ENCODE data around the gene TMEM108. TPM values are rescaled to one million over a fixed set of nuclear protein-coding genes. Genes with fewer than 3 reads are reported as not detected.

Gene TMEM108
- total and polyA plus RNA-seq, 2 of the 4 experiments (the other 2 are of a cell fraction): 0.18 to 2.2 TPM

DNA sequence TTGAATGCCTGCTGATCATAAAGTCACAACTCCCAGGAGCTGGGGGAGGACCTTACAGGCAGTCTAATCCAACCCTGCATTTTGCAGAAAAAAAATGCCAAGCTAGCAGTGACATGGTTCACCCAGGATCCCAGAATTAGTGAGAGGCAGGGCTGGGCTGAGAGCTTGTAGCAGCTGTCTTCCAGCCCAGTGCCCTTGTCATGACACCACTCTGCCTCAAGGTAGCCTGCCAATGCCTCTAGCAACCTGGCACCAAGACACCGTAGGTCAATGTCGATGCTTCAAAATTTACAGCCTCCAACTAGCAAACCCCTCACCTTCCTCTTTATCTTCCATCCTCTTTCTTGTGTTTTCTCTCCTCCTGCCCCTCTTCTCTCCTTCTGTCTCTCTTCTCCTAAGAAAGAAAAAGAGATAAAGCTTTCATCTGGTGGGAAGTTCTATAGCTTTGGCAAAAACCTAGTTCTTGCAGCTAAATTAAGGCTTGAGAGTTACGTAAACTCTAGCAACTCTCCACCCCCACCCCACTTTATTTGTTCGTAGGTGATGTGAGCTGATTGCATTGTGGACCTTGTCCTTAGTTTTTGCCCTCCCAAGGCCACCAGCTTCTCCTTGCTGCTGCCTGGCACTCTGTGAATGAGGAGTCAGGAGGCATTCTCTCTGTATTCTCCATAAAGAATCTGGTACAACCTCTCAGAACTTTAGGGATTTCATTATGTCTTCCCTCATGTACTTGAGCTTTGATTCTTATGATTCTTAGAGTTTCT is 343.3 kb downstream of the TMEM108 start:
- CTCF ChIA-PET: interaction anchor here (0.9 to 2.1 kb wide), 5 partner anchors 16 to 655 kb away, joined by 3 to 6 read pairs (median 5); no protein-coding TSS in a partner anchor
- WGBS, 2 experiments (ENCODE audit: extremely low coverage in 2 of 2, insufficient read length in 1 of 2): 57% methylated on average over 2 of the region's 4 CpGs; no CpG with 5 or more reads in 1 of the 2 experiments
- no peak overlapping the region for H2BK20ac ChIP-seq (ENCODE audit: low read depth, low read length)
- H3K23ac ChIP-seq (ENCODE audit: low read depth, low read length): no peak overlapping the region
- no peak for DNase-seq
- H3K36me3 ChIP-seq (ENCODE audit: control insufficient read depth, insufficient read depth, low read length): no peaks in the 10 kb centered on the region
- H4K91ac ChIP-seq (ENCODE audit: insufficient read depth, low read depth, low read length): no peak overlapping the region
- H3K4me3 ChIP-seq (ENCODE audit: insufficient read depth, low read depth, low read length): no peak overlapping the region
- H2AK5ac ChIP-seq (ENCODE audit: low read depth, low read length): no peak overlapping the region
- no peak overlapping the region for H4K8ac ChIP-seq (ENCODE audit: low read depth in 2 of 2, low read length in 2 of 2)
- 0 out of 2 replicates have a peak overlapping the region, but pooled peaks have one; percentile 7 for H3K14ac ChIP-seq (replicated peaks; ENCODE audit: low read depth, low read length)
- no peak overlapping the region for H3K9ac ChIP-seq (ENCODE audit: low read depth, low read length)
- no peaks in the 10 kb centered on the region for H3K27me3 ChIP-seq (ENCODE audit: control insufficient read depth, insufficient read depth, low read length)
- POLR2A ChIA-PET (ENCODE audit: unreplicated experiment): no interaction called here
- no peaks in the 10 kb centered on the region for H4K20me1 ChIP-seq (ENCODE audit: insufficient read depth, low read length)
- H3K79me1 ChIP-seq (ENCODE audit: low read depth in 1 of 2, low read length in 2 of 2): peaks cover 0 to 3% of the 10 kb centered on the region in 2 experiments; a peak in 1 of 4 replicates
- no peaks in the 10 kb centered on the region for H3K9me3 ChIP-seq (ENCODE audit: control insufficient read depth, insufficient read depth, low read length)
- no peak overlapping the region for H2AFZ ChIP-seq (replicated peaks; ENCODE audit: low read length, poor library complexity)
- H3K9me1 ChIP-seq (ENCODE audit: insufficient read depth, low read length): no peaks in the 10 kb centered on the region
- no peak overlapping the region for H3K18ac ChIP-seq (ENCODE audit: low read depth, low read length)
- no peak overlapping the region for H3K27ac ChIP-seq (ENCODE audit: insufficient read depth, low read length)
- H3K56ac ChIP-seq (ENCODE audit: extremely low read depth, insufficient read depth, low read length): no peak overlapping the region
- H4K5ac ChIP-seq (ENCODE audit: low read depth, low read length): no peak overlapping the region
- intact Hi-C loops (cut with micrococcal nuclease) (no loop called here), dilution Hi-C loops (cut with HindIII; ENCODE audit: low sequenced_read_pairs, unreplicated experiment) (no loop called here), in situ Hi-C loops (cut with MboI; ENCODE audit: low sequenced_read_pairs) (no loop called here)
- H3K4ac ChIP-seq (ENCODE audit: low read depth, low read length): no peak overlapping the region
- no peak overlapping the region for H2BK120ac ChIP-seq (ENCODE audit: low read depth, low read length)
- H2AK9ac ChIP-seq (replicated peaks; ENCODE audit: low read depth, low read length, poor library complexity): no peak overlapping the region
- H3K4me2 ChIP-seq (ENCODE audit: low read depth, low read length): no peak overlapping the region
- no TSS peak for BruUV-seq (replicated peaks)
- ATAC-seq (ENCODE audit: low read depth): no peak
- H3K4me1 ChIP-seq (ENCODE audit: control insufficient read depth, insufficient read depth, low read length): 0 out of 2 replicates have a peak, but pooled peaks cover 2% of the 10 kb centered on the region
- H2BK5ac ChIP-seq (ENCODE audit: low read depth, low read length, poor library complexity, severe bottlenecking): no peak overlapping the region
- no peak overlapping the region for H2BK15ac ChIP-seq (ENCODE audit: low read depth, low read length)
- TF ChIP-seq POLR2A (IDR thresholded peaks at IDR 0.05; ENCODE audit: low read depth, low read length): no peak
- TF ChIP-seq CEBPB (IDR thresholded peaks at IDR 0.05; ENCODE audit: low read depth, low read length): no peak
- no peak for TF ChIP-seq BHLHE40 (IDR thresholded peaks at IDR 0.05; ENCODE audit: low read depth, low read length)
- TF ChIP-seq RAD21 (IDR thresholded peaks at IDR 0.05; ENCODE audit: low read length): no peak
- TF ChIP-seq, protein P1, sequence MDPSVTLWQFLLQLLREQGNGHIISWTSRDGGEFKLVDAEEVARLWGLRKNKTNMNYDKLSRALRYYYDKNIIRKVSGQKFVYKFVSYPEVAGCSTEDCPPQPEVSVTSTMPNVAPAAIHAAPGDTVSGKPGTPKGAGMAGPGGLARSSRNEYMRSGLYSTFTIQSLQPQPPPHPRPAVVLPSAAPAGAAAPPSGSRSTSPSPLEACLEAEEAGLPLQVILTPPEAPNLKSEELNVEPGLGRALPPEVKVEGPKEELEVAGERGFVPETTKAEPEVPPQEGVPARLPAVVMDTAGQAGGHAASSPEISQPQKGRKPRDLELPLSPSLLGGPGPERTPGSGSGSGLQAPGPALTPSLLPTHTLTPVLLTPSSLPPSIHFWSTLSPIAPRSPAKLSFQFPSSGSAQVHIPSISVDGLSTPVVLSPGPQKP (IDR thresholded peaks at IDR 0.05; ENCODE audit: borderline replicate concordance, low read depth, low read length): no peak
- TF ChIP-seq CHD1 (IDR thresholded peaks at IDR 0.05; ENCODE audit: low read depth, low read length): no peak
- no peak for TF ChIP-seq MXI1 (IDR thresholded peaks at IDR 0.05; ENCODE audit: borderline replicate concordance, low read depth, low read length)
- TF ChIP-seq, protein P2, sequence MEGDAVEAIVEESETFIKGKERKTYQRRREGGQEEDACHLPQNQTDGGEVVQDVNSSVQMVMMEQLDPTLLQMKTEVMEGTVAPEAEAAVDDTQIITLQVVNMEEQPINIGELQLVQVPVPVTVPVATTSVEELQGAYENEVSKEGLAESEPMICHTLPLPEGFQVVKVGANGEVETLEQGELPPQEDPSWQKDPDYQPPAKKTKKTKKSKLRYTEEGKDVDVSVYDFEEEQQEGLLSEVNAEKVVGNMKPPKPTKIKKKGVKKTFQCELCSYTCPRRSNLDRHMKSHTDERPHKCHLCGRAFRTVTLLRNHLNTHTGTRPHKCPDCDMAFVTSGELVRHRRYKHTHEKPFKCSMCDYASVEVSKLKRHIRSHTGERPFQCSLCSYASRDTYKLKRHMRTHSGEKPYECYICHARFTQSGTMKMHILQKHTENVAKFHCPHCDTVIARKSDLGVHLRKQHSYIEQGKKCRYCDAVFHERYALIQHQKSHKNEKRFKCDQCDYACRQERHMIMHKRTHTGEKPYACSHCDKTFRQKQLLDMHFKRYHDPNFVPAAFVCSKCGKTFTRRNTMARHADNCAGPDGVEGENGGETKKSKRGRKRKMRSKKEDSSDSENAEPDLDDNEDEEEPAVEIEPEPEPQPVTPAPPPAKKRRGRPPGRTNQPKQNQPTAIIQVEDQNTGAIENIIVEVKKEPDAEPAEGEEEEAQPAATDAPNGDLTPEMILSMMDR (conservative IDR thresholded peaks at IDR 0.05; ENCODE audit: low read depth, low read length): no peak
- no peak for TF ChIP-seq FOS (IDR thresholded peaks at IDR 0.05; ENCODE audit: low read depth, low read length)
- no peak for TF ChIP-seq MAFK (IDR thresholded peaks at IDR 0.05; ENCODE audit: low read depth, low read length)
- TF ChIP-seq, protein P3, sequence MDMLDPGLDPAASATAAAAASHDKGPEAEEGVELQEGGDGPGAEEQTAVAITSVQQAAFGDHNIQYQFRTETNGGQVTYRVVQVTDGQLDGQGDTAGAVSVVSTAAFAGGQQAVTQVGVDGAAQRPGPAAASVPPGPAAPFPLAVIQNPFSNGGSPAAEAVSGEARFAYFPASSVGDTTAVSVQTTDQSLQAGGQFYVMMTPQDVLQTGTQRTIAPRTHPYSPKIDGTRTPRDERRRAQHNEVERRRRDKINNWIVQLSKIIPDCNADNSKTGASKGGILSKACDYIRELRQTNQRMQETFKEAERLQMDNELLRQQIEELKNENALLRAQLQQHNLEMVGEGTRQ (IDR thresholded peaks at IDR 0.05; ENCODE audit: low read depth, low read length): no peak
- no peak for TF ChIP-seq RCOR1 (IDR thresholded peaks at IDR 0.05; ENCODE audit: insufficient replicate concordance, low read length)
- no peak for TF ChIP-seq SMC3 (IDR thresholded peaks at IDR 0.05; ENCODE audit: low read depth, low read length)
- no peak for TF ChIP-seq RFX5 (IDR thresholded peaks at IDR 0.05; ENCODE audit: low read depth, low read length)
- TF ChIP-seq MAZ (IDR thresholded peaks at IDR 0.05; ENCODE audit: borderline replicate concordance, low read depth, low read length): no peak
